HepG2 (cell line): ENCODE results near the gene ARL8B.

Experiments used
- BRCA1 ChIP-seq: sonication (generic); formaldehyde crosslinking; IDR thresholded peaks from 2 replicates; pipeline ENCODE4 v1.4.0; 2020; ENCODE audit warnings: missing genetic modification reagents
- IRX3 ChIP-seq: sonication (generic); formaldehyde crosslinking; IDR thresholded peaks from 2 replicates; pipeline ENCODE4 v1.8.1; 2023; ENCODE audit warnings: mild to moderate bottlenecking, low read depth, missing genetic modification reagents, borderline replicate concordance
- MYC ChIP-seq: sonication (generic); formaldehyde crosslinking; IDR thresholded peaks from 2 replicates; pipeline ENCODE4 v1.9.0; 2021; ENCODE audit warnings: missing genetic modification reagents, borderline replicate concordance
- RNF2 ChIP-seq: fragments of 450-650 bp; conservative IDR thresholded peaks from 2 replicates; pipeline ENCODE4 v1.6.1; 2016; ENCODE audit warnings: low read depth
- SP1 ChIP-seq, 2 experiments: fragments of 450-650 bp in 1 of 2; sonication (generic) in 1 of 2; formaldehyde crosslinking in 1 of 2; IDR thresholded peaks; 2 replicates each; pipeline versions ENCODE4 v1.4.0 to v1.6.1; 2016 to 2020; ENCODE audit warnings: missing genetic modification reagents in 1 of 2
- U2AF1 ChIP-seq: fragments of 200-400 bp; formaldehyde crosslinking; optimal IDR thresholded peaks from 2 replicates; pipeline ENCODE3; 2017; ENCODE audit warnings: mild to moderate bottlenecking, low read depth, low read length
- TF ChIP-seq, protein P1 (sequence below): sonication (generic); formaldehyde crosslinking; IDR thresholded peaks from 2 replicates; pipeline ENCODE4 v1.9.0; 2021; ENCODE audit warnings: missing genetic modification reagents, mild to moderate bottlenecking, borderline replicate concordance

GRCh38 chr3:5155241-5155640, 33.1 kb downstream of the ARL8B start:
- TF ChIP-seq SP1 (IDR thresholded peaks at IDR 0.05) (no peak), SP1 (CRISPR knock-in tag; IDR thresholded peaks at IDR 0.05) (no peak), MYC (CRISPR knock-in tag) (no peak), RNF2 (no peak), IRX3 (CRISPR knock-in tag) (no peak), BRCA1 (no peak), U2AF1 (no peak)
- TF ChIP-seq, protein P1, sequence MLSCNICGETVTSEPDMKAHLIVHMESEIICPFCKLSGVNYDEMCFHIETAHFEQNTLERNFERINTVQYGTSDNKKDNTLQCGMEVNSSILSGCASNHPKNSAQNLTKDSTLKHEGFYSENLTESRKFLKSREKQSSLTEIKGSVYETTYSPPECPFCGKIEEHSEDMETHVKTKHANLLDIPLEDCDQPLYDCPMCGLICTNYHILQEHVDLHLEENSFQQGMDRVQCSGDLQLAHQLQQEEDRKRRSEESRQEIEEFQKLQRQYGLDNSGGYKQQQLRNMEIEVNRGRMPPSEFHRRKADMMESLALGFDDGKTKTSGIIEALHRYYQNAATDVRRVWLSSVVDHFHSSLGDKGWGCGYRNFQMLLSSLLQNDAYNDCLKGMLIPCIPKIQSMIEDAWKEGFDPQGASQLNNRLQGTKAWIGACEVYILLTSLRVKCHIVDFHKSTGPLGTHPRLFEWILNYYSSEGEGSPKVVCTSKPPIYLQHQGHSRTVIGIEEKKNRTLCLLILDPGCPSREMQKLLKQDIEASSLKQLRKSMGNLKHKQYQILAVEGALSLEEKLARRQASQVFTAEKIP (CRISPR knock-in tag) = no peak
